NCI-H510A (cell line): ENCODE data around the gene SMOC2.

ENCODE experiments used
- DNase-seq: peaks from one replicate; lab custom pipeline; 2025; lab: John Stamatoyannopoulos, UW

Gene SMOC2

DNA sequence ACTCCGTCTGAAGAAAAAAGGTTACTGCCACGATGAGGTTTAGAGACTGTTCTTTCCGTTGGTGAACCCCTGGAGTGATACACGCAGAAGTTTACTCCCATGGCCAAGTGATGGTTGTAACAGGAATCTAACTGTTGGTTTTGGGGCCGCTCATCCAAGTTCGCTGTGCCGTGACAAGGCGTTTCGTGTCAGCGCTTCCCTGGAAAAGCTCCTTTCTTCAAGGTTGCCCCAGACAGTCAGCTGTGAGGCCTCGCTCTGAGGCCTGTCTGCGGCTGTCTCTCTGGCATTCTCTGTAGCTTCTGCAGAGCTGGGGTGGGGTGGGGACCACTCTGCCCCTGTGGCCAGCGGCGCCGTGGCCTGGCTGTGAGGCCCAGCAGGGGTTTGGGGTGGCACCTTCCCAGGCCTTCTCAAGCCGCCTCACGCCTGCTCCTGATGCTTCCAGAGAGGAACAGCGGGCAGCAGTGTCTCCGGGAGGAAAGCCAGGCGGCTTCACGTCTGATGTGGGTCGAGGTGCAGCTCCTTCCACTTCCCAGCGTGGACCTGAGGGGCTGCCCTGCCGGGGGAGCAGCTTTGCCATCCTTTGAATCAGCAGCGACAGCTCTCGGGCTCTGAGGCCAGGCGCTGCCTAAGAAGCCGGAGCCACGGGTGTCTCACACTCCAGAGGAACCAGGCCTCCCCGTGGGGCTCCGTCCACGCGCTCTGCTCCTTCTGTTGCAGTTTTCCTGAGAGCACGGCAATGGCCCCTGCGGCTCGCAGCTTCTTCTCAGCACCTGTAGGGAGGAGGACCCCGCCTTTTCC is 76.2 kb downstream of the SMOC2 start:
- no peak for DNase-seq

DNA sequence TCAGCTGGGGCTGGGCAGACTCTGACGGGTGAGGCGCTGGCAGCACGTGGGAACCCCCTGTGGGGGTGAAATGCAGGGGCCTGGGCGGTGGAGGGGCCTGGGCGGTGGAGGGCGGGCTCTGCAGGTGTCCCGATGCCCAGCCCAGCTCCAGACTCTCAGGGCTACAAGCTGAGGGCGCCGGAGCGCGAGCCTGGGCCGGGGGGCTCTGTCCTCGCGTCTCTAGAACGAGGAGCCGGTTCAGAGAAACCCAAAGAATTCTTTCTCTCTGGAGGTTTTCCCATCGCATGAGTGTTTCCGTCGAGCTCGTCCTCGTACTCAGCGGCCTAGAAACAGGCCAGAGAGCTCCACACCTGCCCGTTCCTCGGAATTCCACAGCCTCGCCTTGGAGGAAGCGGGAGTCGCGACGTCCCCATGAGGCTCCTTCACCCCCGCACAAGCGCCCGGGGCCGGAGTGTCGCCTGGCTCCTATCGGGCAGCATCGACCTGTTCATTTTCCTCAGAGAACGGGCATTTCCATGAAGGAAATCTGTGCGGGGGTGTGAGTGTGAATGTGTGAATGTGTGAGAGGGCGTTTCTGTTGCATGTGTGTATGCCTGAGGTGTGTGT is 76.9 kb downstream of the SMOC2 start:
- DNase-seq, result no peak

DNA sequence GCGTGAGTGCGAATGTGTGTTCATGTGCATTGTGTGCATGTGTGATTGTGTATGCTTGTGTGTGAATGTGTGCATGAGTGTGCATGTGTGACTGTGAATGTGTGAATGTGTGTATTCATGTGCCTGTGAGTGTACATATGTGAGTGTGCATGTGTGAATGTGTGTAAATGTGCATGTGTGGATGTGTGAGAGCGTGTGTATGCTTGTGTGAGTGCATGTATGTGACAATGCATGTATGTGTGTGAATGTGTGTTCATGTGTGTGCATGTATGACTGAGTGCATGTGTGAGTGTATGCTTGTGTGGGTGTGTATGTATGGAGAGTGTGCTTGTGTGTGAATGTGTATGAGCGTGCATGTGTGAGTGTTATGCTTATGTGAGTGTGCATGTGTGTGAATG is 77.4 kb downstream of the SMOC2 start:
- no peak for DNase-seq

DNA sequence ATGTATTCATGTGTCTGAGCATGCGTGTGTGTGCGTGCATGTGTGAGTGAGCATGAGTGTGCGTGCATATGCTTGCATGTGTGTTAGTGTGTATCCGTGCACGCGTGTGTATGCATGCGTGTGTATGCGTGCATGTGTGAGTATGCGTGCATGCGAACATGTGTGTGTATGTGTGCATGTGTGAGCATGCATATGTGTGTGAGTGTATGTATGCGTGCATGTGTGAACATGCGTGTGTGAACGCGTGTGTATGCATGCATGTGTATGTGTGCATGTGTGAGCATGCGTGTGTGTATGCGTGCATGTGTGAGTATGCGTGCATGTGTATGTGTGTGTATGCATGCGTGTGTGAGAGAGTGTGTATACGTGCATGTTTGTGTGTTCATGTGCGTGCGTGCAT is 77.9 kb downstream of the SMOC2 start:
- no peak for DNase-seq

DNA sequence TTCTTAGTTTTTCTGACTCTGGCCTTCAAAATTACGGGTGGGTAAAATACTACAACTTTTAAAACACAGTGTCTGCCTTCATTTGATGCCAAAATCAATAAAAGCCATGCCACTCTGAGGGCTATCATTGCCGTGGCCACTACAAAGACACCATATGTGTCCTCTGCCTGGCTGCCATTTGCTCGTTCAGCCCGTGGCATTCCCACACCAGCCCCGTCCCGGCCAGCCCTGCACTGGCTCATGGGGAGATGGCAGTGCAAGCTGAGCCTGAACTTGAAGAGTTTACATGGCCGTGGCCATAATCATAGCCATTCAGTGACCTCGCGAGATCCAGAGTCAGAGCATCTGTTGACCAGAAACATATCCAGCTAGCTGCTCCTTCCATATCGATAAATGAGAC is 79.2 kb downstream of the SMOC2 start:
- no peak for DNase-seq

DNA sequence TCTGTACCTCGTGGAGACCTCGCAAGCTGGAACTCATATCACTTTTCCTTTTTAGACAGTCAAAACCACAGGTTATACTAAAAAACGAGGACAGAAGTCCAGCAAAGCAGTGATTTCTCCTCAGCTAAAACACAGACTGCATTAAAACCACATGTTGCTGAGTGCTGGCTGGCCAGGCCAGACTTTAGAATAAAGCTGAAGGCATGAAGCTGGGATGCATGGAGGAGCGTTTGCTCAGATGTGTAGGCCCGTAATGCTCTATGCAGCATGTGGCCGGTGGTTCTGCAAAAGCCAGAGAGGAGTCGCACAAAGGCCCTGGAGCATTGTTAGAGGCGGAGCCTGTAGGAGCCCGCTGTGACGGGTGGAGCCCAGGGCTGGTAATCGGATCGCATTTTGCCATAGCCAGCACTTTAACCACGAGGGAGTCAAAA is 83.6 kb downstream of the SMOC2 start:
- DNase-seq, result no peak

DNA sequence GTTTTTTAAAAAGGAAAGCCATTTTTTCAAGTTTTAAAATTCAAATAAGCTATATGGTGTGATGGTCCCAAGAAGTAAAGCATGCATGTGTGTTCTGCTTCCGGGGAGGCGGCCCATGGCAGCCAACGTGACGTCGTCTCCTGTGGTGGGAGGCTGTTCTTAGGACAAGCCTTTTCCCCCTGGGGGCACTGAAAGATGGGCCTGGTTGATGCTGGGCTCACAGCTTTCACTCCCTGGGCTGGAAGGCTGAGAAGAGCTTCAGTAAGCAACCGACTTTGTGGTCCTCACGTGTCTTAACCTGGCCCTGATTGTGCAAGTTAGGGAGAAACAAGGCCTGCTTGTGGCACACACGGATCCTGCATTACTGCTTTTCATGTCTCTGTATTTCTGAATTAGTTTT is 84.1 kb downstream of the SMOC2 start:
- DNase-seq, result no peak

DNA sequence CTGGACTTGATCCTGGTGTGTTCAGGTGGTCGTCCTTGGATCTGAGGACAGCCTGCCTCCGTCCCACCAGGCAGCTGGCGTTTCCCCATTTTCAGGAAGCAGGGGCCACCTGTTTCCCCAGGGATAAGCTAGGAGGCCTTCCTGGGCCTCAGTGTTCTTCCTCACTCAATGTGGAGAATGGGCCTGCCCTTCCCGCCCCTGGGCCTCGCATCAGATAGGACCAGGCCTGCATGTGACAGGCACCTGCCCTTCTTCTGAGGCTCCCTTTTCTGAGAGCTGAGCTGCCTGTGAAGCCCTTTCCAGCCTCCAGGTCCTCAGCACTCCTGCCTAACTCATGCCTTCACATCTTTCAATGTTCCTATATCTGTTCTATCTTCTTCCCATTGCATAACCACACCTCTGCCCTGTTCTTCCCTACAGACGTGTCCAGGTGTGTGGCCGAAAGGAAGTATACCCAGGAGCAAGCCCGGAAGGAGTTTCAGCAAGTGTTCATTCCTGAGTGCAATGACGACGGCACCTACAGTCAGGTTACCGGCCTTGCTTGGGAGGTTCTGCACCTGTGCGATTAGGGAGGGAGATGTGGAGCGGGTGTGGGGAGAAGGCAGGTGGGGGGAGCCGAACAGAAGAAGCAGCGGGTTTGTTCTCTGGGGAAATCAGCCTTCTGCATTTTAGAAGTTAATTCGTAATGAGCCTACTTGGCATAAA is 85.1 kb downstream of the SMOC2 start:
- no peak for DNase-seq

DNA sequence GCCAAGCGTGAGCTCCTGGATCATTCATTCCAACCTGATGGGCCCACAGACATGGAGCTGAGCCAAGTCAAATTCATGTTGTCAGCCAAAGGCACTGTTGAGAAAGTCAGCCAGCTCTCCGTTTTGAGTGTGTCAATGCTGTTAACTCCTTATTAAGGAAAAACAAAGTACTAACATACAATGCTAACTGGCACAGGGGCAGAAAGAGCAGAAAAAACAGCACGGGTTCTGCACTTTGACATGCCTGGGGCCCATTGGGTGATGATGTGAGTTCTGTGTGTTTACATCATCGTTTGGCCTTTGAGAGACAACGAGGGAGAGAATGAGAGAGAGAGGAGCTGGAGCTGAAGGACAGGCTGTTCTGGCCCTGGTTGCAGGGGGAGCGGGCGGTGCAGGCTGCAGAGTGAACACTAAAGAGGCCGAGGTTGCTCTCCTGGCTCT is 85.9 kb downstream of the SMOC2 start:
- no peak for DNase-seq

DNA sequence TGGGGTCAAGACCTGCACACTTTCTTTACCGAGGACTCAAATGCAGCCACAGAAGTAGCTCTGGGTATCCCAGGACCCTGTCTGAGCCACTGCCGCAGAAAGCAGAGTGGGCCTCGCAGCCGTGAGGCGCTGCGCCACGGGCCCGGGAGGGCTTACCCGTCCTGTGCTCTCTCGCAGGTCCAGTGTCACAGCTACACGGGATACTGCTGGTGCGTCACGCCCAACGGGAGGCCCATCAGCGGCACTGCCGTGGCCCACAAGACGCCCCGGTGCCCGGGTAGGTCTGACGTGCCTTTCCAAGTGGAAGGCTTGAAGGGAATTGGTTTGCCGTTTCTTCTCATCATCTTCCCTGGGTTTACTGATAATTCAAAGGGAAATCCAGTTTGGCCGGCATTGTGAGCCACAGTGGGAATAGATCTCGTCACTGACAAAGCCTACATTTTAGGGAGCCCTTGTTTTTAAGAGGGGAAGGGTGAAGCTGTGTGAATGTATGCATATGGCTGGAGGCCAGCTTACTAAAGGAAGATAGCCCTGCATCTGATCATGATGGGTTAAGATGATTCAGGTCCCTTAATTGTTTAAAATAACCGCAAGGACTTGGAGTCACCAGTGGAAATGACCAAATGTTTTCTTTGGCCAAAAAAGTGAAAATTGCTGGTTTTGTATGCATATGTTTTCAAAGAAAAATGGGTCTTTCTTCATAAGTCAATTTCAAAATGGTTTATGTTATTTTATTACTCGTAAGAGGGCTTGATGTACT is 86.6 kb downstream of the SMOC2 start:
- no peak for DNase-seq

DNA sequence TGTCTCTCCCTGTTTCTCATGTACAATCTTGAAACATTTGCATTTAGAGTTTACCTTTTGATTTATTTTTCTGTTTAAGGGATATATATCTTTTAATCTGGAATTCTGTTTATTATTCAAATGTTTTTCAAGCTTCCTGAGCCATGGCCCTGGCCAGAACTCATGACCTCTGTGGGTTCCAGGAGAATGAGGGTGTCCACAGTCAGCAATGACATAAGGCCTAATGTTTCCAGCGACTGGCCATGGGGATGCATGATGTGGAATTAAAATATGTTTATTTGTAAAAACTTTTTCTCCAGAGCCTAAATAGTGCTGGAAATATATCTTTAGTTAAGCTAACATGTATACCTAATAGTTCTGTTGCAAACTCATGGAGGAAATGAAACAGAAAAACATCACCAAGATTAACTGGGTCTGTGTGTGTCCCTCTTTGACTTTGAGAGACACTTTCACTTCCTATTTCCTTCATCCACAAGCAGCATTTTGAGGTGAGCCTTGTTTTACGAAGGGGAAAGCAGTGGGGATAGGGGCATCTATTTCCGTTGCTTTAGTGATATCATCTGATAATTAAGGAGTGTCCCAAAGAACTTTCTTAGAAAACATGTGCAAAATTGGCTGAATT is 87.6 kb downstream of the SMOC2 start:
- DNase-seq, result no peak

DNA sequence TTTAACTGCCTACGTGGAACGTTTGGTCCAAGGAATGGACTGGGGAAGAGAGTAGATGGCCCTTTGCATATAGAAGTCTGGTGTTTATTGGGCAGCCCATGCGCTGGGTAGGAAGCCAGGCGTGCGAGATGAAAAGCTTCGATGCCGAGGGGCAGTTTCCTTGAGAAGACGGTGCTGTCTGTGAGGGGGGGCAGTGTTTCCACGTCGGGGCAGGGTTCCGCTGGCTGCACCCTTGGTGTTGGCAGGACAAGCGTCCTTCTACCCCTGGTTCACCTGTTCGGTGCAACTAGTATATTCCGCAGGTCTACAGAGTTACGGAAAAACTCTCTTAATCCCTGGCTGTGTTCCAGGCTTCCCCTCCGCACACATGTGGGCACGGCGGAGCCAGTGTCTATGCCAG is 88.2 kb downstream of the SMOC2 start:
- no peak for DNase-seq

DNA sequence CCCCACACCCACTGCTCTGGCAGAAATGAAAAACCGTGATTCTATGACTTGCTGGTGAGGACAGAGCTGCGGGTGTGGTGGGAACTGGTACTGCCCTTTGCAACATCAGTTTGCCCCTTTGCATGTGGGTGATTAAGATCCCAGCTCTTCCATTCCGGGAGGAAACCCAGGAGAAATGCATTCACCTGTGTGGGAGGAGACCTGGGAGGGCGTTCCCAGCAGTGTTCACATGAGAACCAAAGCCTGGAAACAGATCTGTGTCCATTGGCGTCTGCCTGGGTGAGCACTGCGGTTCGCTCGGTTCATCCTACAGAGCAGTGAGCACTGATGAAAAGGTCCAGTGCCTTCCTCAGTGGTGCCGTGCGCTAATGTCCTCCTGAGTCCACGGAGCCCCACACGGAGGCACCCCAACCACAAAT is 89.7 kb downstream of the SMOC2 start:
- no peak for DNase-seq

DNA sequence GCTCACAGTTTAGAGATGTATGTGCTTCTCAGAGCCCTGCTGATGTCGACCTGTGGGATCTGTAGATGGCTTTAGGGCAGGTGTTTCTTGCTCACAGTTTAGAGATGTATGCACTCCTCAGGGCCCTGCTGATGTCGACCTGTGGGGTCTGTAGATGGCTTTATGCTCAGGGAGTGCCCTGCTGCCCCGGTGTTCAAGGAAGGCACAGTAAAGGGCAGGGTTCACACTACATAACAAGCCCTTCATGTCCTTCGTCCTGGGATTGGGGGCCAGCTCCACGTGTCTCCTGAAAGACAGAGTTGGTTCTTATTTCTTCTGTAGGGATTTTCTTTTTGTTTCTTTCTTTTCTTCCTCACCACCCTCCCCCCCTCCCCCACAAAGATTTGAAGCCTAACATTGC is 91.1 kb downstream of the SMOC2 start:
- DNase-seq, result no peak

DNA sequence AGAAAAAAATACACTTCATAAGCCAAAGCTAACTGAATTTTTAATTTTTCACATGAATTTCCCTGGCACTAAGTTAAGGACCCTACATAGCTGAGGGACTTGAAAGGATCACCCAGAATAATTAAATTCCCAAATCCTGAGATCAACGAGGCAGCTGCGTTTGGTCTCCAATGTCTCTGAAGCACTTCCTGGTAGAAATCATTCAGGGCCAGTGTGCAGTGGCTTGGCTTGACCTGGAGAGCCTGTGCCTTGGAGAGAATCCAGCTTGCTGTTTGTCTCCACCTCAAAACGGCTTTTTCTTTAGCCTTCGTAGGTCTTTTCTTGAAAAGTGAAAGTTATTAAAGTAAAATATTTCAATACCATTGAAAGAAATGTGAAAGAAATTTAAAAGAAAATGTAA is 92.4 kb downstream of the SMOC2 start:
- DNase-seq, result no peak

DNA sequence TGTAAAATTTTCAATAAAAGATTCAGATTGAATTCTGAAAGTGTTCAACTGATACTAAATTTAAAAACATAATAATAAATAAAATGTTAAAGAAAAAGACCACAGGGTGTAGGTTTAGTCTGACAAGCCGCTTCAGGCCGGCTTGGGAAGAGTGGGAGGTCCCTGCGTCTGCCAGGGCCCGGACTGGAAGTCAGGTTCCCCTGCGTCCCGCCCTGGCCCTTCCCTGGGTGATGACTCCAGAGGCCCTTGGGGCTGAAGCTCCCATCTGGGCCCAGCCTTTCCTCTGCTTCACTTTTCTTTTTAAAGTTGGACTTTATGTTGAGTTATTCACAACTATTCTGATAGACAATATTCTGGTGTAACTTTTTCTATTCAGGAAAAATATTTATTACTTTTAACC is 93.3 kb downstream of the SMOC2 start:
- no peak for DNase-seq

DNA sequence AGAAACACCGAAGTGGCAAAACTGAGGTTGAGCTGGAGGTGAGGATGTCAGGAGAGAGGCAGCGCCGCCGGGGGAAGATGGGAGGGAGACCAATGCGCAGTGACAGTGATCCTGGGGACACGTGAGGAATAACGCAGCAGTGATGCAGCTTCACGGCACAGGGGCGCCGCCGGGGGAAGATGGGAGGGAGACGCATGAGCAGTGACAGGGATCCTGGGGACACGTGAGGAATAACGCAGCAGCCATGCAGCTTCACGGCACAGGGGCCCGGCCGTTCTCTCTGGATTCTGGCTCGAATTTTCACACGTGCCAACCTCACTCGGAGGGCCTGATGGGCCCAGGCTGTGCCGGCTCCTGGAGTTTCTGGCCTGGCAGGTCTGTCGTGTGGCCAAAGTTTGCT is 94.7 kb downstream of the SMOC2 start:
- no peak for DNase-seq

DNA sequence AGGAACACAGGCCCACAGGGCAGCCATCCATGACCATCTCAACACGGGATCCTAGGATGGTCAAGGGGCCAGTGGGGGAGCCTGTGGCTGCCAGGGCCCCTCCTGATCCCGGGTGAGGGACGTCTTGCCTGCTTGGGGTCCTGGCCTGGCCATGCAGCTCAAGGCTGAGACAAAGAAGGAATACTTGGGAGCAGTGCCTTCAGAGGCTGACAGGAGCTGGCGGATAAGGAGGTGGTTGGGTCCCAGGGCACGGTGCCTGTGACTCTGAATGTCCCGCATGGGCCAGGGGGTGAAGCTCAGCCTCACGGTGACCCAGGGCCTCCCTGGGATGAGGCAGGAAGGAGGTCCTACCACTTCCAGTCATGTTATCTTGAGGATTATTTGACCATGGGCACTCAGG is 95.2 kb downstream of the SMOC2 start:
- no peak for DNase-seq

DNA sequence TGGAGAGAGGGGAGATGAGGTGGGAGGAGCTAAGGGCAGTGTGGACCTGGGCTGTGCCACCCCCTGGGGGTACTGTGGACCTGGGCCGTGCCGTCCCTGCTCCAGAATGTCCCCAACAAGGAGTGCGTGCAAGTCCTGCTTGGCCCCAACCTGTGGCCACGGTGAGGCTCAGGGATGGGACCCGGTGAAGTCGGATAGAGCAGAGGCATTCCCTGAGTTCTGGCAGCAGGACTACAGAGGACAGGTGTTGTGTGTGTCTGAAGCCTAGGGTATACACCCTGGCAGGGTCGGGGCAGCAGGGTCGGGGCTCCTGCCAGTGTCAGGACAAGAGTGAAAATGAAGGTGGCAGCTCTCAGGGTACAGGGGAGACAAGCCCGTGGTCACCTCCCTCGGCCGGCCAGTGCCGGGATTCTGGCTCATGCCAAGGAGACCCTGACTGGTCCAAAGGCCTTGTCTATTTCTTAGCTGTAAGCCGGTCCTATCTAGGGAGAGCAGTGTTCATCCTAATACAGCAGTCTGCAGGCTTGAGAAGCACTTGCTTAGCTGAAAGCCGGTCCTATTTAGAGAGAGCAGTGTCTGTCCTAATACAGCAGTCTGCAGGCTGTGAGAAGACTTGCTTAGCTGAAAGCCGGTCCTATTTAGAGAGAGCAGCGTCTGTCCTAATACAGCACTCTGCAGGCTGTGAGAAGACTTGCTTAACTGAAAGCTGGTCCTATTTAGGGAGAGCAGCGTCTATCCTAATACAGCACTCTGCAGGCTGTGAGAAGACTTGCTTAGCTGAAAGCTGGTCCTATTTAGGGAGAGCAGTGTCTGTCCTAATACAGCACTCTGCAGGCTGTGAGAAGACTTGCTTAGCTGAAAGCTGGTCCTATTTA is 95.9 kb downstream of the SMOC2 start:
- DNase-seq, result no peak

DNA sequence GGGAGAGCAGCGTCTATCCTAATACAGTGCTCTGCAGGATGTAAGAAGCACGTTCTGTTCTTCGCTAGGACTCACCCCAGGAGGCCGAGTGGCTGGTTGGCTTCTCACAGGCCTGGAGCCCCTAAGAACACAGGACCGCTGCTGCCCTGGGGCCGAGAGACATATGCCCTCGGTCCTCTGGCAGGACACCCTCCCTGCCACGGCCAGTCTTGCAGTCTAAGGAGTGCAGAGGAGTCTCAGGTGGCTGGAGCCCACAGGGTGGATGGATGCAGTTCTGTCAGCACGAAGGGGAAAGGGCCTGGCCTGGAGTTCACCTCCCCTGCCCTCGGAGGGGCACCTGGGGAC is 96.5 kb downstream of the SMOC2 start:
- DNase-seq, result no peak
